ENCODE measurements around the gene MICALL2.

MICALL2 gene

GRCh38 chr7:1402791-1403637 is 56.3 kb downstream of the MICALL2 start:
- no peaks in the 10 kb centered on the region for H3K36me3 ChIP-seq (ENCODE audit: insufficient read depth)
- H3K4me3 ChIP-seq (IDR thresholded peaks at IDR 0.05; ENCODE audit: insufficient read depth, low read depth, low read length): no peak overlapping the region
- H3K27me3 ChIP-seq (ENCODE audit: insufficient read depth, low read depth): peaks cover 86% of the 10 kb centered on the region
- H3K4me2 ChIP-seq: no peak overlapping the region
- H3K27ac ChIP-seq: no peak overlapping the region
- no peak overlapping the region for H2AFZ ChIP-seq (ENCODE audit: low read depth)
- no peaks in the 10 kb centered on the region for H3K79me2 ChIP-seq (ENCODE audit: insufficient read depth, low read depth)
- H4K20me1 ChIP-seq (ENCODE audit: insufficient read depth): no peaks in the 10 kb centered on the region
- H3K9ac ChIP-seq: no peak overlapping the region
- no peaks in the 10 kb centered on the region for H3K4me1 ChIP-seq (ENCODE audit: low read depth, poor library complexity, severe bottlenecking)
- no peak for TF ChIP-seq CTCF (conservative IDR thresholded peaks at IDR 0.05; ENCODE audit: low read depth, low read length)

GRCh38 chr7:1402110-1402790 is 57.0 kb downstream of the MICALL2 start:
- no peak overlapping the region for H3K4me3 ChIP-seq (IDR thresholded peaks at IDR 0.05; ENCODE audit: insufficient read depth, low read depth, low read length)
- H3K79me2 ChIP-seq (ENCODE audit: insufficient read depth, low read depth): no peaks in the 10 kb centered on the region
- H3K4me1 ChIP-seq (ENCODE audit: low read depth, poor library complexity, severe bottlenecking): no peaks in the 10 kb centered on the region
- no peak overlapping the region for H2AFZ ChIP-seq (ENCODE audit: low read depth)
- no peak overlapping the region for H3K4me2 ChIP-seq
- H3K27me3 ChIP-seq (ENCODE audit: insufficient read depth, low read depth): peaks cover 86% of the 10 kb centered on the region
- TF ChIP-seq CTCF (conservative IDR thresholded peaks at IDR 0.05; ENCODE audit: low read depth, low read length): no peak
- no peak overlapping the region for H3K9ac ChIP-seq
- H4K20me1 ChIP-seq (ENCODE audit: insufficient read depth): no peaks in the 10 kb centered on the region
- no peak overlapping the region for H3K27ac ChIP-seq
- H3K36me3 ChIP-seq (ENCODE audit: insufficient read depth): no peaks in the 10 kb centered on the region

- no peaks in the 10 kb centered on the region for H3K4me1 ChIP-seq (ENCODE audit: low read depth, poor library complexity, severe bottlenecking)
- H3K27me3 ChIP-seq (ENCODE audit: insufficient read depth, low read depth): peaks cover 78% of the 10 kb centered on the region
- H3K4me3 ChIP-seq (IDR thresholded peaks at IDR 0.05; ENCODE audit: insufficient read depth, low read depth, low read length): no peak overlapping the region
- no peak overlapping the region for H3K4me2 ChIP-seq
- no peaks in the 10 kb centered on the region for H4K20me1 ChIP-seq (ENCODE audit: insufficient read depth)
- H3K9ac ChIP-seq: no peak overlapping the region
- no peak overlapping the region for H3K27ac ChIP-seq
- no peaks in the 10 kb centered on the region for H3K36me3 ChIP-seq (ENCODE audit: insufficient read depth)
- no peaks in the 10 kb centered on the region for H3K79me2 ChIP-seq (ENCODE audit: insufficient read depth, low read depth)
- H2AFZ ChIP-seq (ENCODE audit: low read depth): no peak overlapping the region
- TF ChIP-seq CTCF (conservative IDR thresholded peaks at IDR 0.05; ENCODE audit: low read depth, low read length): no peak
Observed at GRCh38 chr7:1401011-1401410, 58.3 kb downstream of the MICALL2 start.

- Histone ChIP-seq H3K79me2 (ENCODE audit: insufficient read depth, low read depth) (no peaks in the 10 kb centered on the region), H3K4me2 (no peak overlapping the region), H3K36me3 (ENCODE audit: insufficient read depth) (no peaks in the 10 kb centered on the region), H3K27me3 (ENCODE audit: insufficient read depth, low read depth) (peaks cover 78% of the 10 kb centered on the region), H3K4me3 (IDR thresholded peaks at IDR 0.05; ENCODE audit: insufficient read depth, low read depth, low read length) (no peak overlapping the region), H3K27ac (no peak overlapping the region), H3K9ac (no peak overlapping the region), H3K4me1 (ENCODE audit: low read depth, poor library complexity, severe bottlenecking) (no peaks in the 10 kb centered on the region), H2AFZ (ENCODE audit: low read depth) (no peak overlapping the region), H4K20me1 (ENCODE audit: insufficient read depth) (no peaks in the 10 kb centered on the region)
- no peak for TF ChIP-seq CTCF (conservative IDR thresholded peaks at IDR 0.05; ENCODE audit: low read depth, low read length)
Observed at GRCh38 chr7:1400371-1400770, 58.9 kb downstream of the MICALL2 start.

Data from KMS-11 (cell line).